AG04449 (cell line): ENCODE results near the gene NRG3.

Experiments used
- CTCF ChIA-PET: fragments of 350-600 bp; formaldehyde crosslinking; extraction: SDS; loops from one replicate; lab custom pipeline; 2021; ENCODE audit warnings: antibody characterized with exemption; lab: Yijun Ruan, JAX
- POLR2A ChIA-PET: fragments of 400-600, 350-600 bp; formaldehyde crosslinking; extraction: SDS; loops from one replicate; lab custom pipeline; 2020; ENCODE audit warnings: antibody characterized with exemption, inconsistent platforms; lab: Yijun Ruan, JAX
- DNase-seq: peaks from one replicate; pipeline ENCODE4 v3.0.0-alpha.2; 2010; ENCODE audit warnings: low read depth, low spot score
- H3K4me3 ChIP-seq: 2 replicates; pipeline ENCODE4 v1.5.1; 2011; ENCODE audit warnings: low read depth, mild to moderate bottlenecking, control low read depth, low read length
- TF ChIP-seq, protein P1 (sequence below): IDR thresholded peaks from one replicate; pipeline ENCODE4 v1.5.1; 2011; ENCODE audit warnings: mild to moderate bottlenecking, moderate library complexity, low read length, control low read depth, inconsistent platforms; ENCODE audit not compliant: insufficient read depth; ENCODE audit errors: missing control alignments

NRG3 gene

GRCh38 chr10:82289945-82290344 is 415.0 kb downstream of the NRG3 start:
- no peak for DNase-seq
- no peak overlapping the region for H3K4me3 ChIP-seq
- POLR2A ChIA-PET: no interaction called here
- CTCF ChIA-PET: no interaction called here
- TF ChIP-seq, protein P1, sequence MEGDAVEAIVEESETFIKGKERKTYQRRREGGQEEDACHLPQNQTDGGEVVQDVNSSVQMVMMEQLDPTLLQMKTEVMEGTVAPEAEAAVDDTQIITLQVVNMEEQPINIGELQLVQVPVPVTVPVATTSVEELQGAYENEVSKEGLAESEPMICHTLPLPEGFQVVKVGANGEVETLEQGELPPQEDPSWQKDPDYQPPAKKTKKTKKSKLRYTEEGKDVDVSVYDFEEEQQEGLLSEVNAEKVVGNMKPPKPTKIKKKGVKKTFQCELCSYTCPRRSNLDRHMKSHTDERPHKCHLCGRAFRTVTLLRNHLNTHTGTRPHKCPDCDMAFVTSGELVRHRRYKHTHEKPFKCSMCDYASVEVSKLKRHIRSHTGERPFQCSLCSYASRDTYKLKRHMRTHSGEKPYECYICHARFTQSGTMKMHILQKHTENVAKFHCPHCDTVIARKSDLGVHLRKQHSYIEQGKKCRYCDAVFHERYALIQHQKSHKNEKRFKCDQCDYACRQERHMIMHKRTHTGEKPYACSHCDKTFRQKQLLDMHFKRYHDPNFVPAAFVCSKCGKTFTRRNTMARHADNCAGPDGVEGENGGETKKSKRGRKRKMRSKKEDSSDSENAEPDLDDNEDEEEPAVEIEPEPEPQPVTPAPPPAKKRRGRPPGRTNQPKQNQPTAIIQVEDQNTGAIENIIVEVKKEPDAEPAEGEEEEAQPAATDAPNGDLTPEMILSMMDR: no peak

- no peak overlapping the region for H3K4me3 ChIP-seq
- no peak for DNase-seq
- ChIA-PET CTCF (no interaction called here), POLR2A (no interaction called here)
- TF ChIP-seq, protein P1: no peak
Measured at GRCh38 chr10:82294874-82295378, 419.9 kb downstream of the NRG3 start.

- TF ChIP-seq, protein P1: no peak
- H3K4me3 ChIP-seq: no peak overlapping the region
- ChIA-PET POLR2A (no interaction called here), CTCF (no interaction called here)
- no peak for DNase-seq
Measured at GRCh38 chr10:82308641-82309040, 433.6 kb downstream of the NRG3 start.

GRCh38 chr10:82310839-82311238 is 435.8 kb downstream of the NRG3 start:
- H3K4me3 ChIP-seq: no peak overlapping the region
- TF ChIP-seq, protein P1: no peak
- no peak for DNase-seq
- CTCF ChIA-PET: no interaction called here
- POLR2A ChIA-PET: no interaction called here

DNA sequence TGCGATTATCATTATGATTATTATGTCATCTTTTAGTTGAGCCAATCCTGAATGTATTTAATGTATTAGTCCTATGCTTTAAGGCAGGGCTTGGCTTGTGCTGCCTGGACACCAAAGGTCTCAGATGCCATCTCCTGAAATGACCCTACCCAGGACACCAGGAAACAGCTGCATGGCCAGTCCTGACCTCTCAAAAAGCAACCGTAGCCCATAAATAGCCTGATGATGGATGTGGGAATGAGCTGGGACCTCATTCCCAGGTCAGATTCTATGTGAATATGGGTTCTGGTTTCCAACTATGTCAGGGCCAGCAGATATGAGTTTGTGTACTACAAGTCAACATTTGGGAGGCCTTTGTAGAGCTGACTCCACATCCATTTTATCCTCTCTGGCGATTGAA is 438.4 kb downstream of the NRG3 start:
- CTCF ChIA-PET: no interaction called here

GRCh38 chr10:82318534-82318933 is 443.5 kb downstream of the NRG3 start:
- H3K4me3 ChIP-seq: no peak overlapping the region
- no peak for DNase-seq
- TF ChIP-seq, protein P1: no peak
- ChIA-PET POLR2A (no interaction called here), CTCF (no interaction called here)

More for the DNA sequence above, 438.4 kb downstream of the NRG3 start:
- POLR2A ChIA-PET: no interaction called here
- TF ChIP-seq, protein P1: no peak
- no peak overlapping the region for H3K4me3 ChIP-seq
- no peak for DNase-seq
